WTC11 (cell line): Measurements from ENCODE around the gene CKB. TPM values are rescaled to one million over a fixed set of nuclear protein-coding genes. Genes with fewer than 3 reads are reported as not detected.

Source experiments
- ATAC-seq: fragments of 200-7000 bp; cut with Tn5 transposase; 2 replicates; pipeline ENCODE4 v1.10.0; 2021; ENCODE audit warnings: mild to moderate bottlenecking, moderate library complexity
- CTCF ChIA-PET: fragments of 300-600 bp; sonication (Branson Sonifier 250); formaldehyde crosslinking; loops from one replicate; lab custom pipeline; 2021; ENCODE audit warnings: antibody characterized with exemption; lab: Charles Lee
- POLR2A ChIA-PET: fragments of 350-600 bp; sonication (Branson Sonifier 250); formaldehyde crosslinking; loops from one replicate; lab custom pipeline; 2021; ENCODE audit warnings: antibody characterized with exemption; lab: Charles Lee
- DNase-seq: peaks from one replicate; pipeline ENCODE4 v3.0.0; 2021; ENCODE audit warnings: low spot score
- H3K27ac Mint-ChIP-seq: 2 replicates; pipeline ENCODE4 v1.8.0; 2021; ENCODE audit warnings: mixed read lengths
- H3K27me3 Mint-ChIP-seq: 2 replicates; pipeline ENCODE4 v1.8.0; 2021; ENCODE audit warnings: low read depth, mild to moderate bottlenecking, moderate library complexity, mixed read lengths
- H3K36me3 Mint-ChIP-seq: 2 replicates; pipeline ENCODE4 v1.8.0; 2021; ENCODE audit warnings: mixed read lengths
- H3K4me1 Mint-ChIP-seq: 2 replicates; pipeline ENCODE4 v1.8.0; 2022; ENCODE audit warnings: mixed read lengths
- H3K4me3 Mint-ChIP-seq: 2 replicates; pipeline ENCODE4 v1.8.0; 2021; ENCODE audit warnings: mild to moderate bottlenecking, moderate library complexity, mixed read lengths
- H3K9me3 Mint-ChIP-seq: 2 replicates; pipeline ENCODE4 v1.8.0; 2021; ENCODE audit warnings: mixed read lengths
- AFF4 ChIP-seq: sonication (generic); formaldehyde crosslinking; IDR thresholded peaks from 2 replicates; pipeline ENCODE4 v1.8.1; 2023; ENCODE audit warnings: mild to moderate bottlenecking, missing genetic modification reagents, borderline replicate concordance
- ATF3 ChIP-seq: sonication (generic); formaldehyde crosslinking; conservative IDR thresholded peaks from 2 replicates; pipeline ENCODE4 v1.8.1; 2022; ENCODE audit warnings: mild to moderate bottlenecking, missing genetic modification reagents
- CREM ChIP-seq: sonication (generic); formaldehyde crosslinking; IDR thresholded peaks from 2 replicates; pipeline ENCODE4 v1.8.1; 2022; ENCODE audit warnings: mild to moderate bottlenecking, missing genetic modification reagents, moderate library complexity
- E2F1 ChIP-seq: sonication (generic); formaldehyde crosslinking; IDR thresholded peaks from 2 replicates; pipeline ENCODE4 v1.8.0; 2022; ENCODE audit warnings: mild to moderate bottlenecking, missing genetic modification reagents
- E2F4 ChIP-seq: sonication (generic); formaldehyde crosslinking; IDR thresholded peaks from 2 replicates; pipeline ENCODE4 v1.8.1; 2022; ENCODE audit warnings: low read depth, mild to moderate bottlenecking, moderate library complexity, missing genetic modification reagents, borderline replicate concordance
- EMX1 ChIP-seq: fragments of 250-450 bp; sonication (Bioruptor Pico); IDR thresholded peaks from 2 replicates; pipeline ENCODE4 v1.8.0; 2021; ENCODE audit warnings: mild to moderate bottlenecking
- ESRRA ChIP-seq: sonication (generic); formaldehyde crosslinking; IDR thresholded peaks from 2 replicates; pipeline ENCODE4 v1.8.1; 2022; ENCODE audit warnings: mild to moderate bottlenecking, missing genetic modification reagents, borderline replicate concordance
- FOXK1 ChIP-seq: sonication (generic); formaldehyde crosslinking; IDR thresholded peaks from 2 replicates; pipeline ENCODE4 v1.8.0; 2022; ENCODE audit warnings: mild to moderate bottlenecking, moderate library complexity, missing genetic modification reagents
- JAZF1 ChIP-seq: fragments of 250-450 bp; sonication (Bioruptor Pico); IDR thresholded peaks from 2 replicates; pipeline ENCODE4 v1.9.0; 2021; ENCODE audit warnings: moderate library complexity, mild to moderate bottlenecking, inconsistent platforms
- NFE2L1 ChIP-seq: sonication (generic); formaldehyde crosslinking; IDR thresholded peaks from 2 replicates; pipeline ENCODE4 v1.8.1; 2023; ENCODE audit warnings: missing genetic modification reagents
- NFYB ChIP-seq: sonication (generic); formaldehyde crosslinking; conservative IDR thresholded peaks from 2 replicates; pipeline ENCODE4 v1.8.0; 2022; ENCODE audit warnings: low read depth, missing genetic modification reagents
- NR2C2 ChIP-seq: sonication (generic); formaldehyde crosslinking; IDR thresholded peaks from 2 replicates; pipeline ENCODE4 v1.8.0; 2022; ENCODE audit warnings: mild to moderate bottlenecking, missing genetic modification reagents
- SMAD3 ChIP-seq: sonication (generic); formaldehyde crosslinking; IDR thresholded peaks from 2 replicates; pipeline ENCODE4 v1.8.0; 2022; ENCODE audit warnings: missing genetic modification reagents, mild to moderate bottlenecking, borderline replicate concordance
- SP1 ChIP-seq: sonication (generic); formaldehyde crosslinking; conservative IDR thresholded peaks from 2 replicates; pipeline ENCODE4 v1.8.1; 2022; ENCODE audit warnings: missing genetic modification reagents
- TEAD1 ChIP-seq: sonication (generic); formaldehyde crosslinking; IDR thresholded peaks from 2 replicates; pipeline ENCODE4 v1.8.0; 2022; ENCODE audit warnings: mild to moderate bottlenecking, missing genetic modification reagents
- TEAD4 ChIP-seq: sonication (generic); formaldehyde crosslinking; IDR thresholded peaks from 2 replicates; pipeline ENCODE4 v1.8.0; 2022; ENCODE audit warnings: mild to moderate bottlenecking, missing genetic modification reagents
- TP53 ChIP-seq: sonication (generic); formaldehyde crosslinking; IDR thresholded peaks from 2 replicates; pipeline ENCODE4 v1.8.1; 2023; ENCODE audit warnings: mild to moderate bottlenecking, missing genetic modification reagents
- ZNF138 ChIP-seq: sonication (generic); formaldehyde crosslinking; conservative IDR thresholded peaks from 2 replicates; pipeline ENCODE4 v1.8.1; 2022; ENCODE audit warnings: mild to moderate bottlenecking, moderate library complexity, missing genetic modification reagents
- ZNF416 ChIP-seq: fragments of 250-450 bp; sonication (Bioruptor Pico); IDR thresholded peaks from 2 replicates; pipeline ENCODE4 v1.9.0; 2021; ENCODE audit warnings: mild to moderate bottlenecking, inconsistent platforms
- total RNA-seq: library from RNA; stranded (reverse); gene quantifications from 3 replicates; pipeline ENCODE4 v1.2.3, GENCODE V29; 2021
- TF ChIP-seq, protein P1 (sequence below): sonication (generic); formaldehyde crosslinking; IDR thresholded peaks from 2 replicates; pipeline ENCODE4 v1.8.0; 2022; ENCODE audit warnings: missing genetic modification reagents

The CKB gene
- total RNA-seq, 1 experiment from 2014 or later = 555 TPM

GRCh38 chr14:103517721-103518421 is 4.8 kb downstream of the CKB start:
- ATAC-seq = peak; percentile 1; the same call in 1 of the 2 replicates
- H3K27ac Mint-ChIP-seq = no peak overlapping the region
- CTCF ChIA-PET = interaction anchor here (0.8 to 12.2 kb wide), 21 partner anchors 8 to 392 kb away, joined by 3 to 455 read pairs (median 5); partner anchors contain the start of genes BAG5, COA8, TRMT61A and XRCC3
- no peak for DNase-seq
- H3K4me3 Mint-ChIP-seq = no peak overlapping the region
- POLR2A ChIA-PET = interaction anchor here (0.6 to 8.3 kb wide), 2 partner anchors 24 to 172 kb away, joined by 5 to 65 read pairs; no protein-coding TSS in a partner anchor
- no peaks in the 10 kb centered on the region for H3K27me3 Mint-ChIP-seq
- no peaks in the 10 kb centered on the region for H3K9me3 Mint-ChIP-seq
- H3K36me3 Mint-ChIP-seq = peaks cover 12% of the 10 kb centered on the region
- peaks cover 18% of the 10 kb centered on the region for H3K4me1 Mint-ChIP-seq
- peak; percentile 44; the same call in 1 of the 2 replicates for TF ChIP-seq ZNF416 (CRISPR knock-in tag)
- TF ChIP-seq EMX1 (CRISPR knock-in tag) = 0 out of 2 replicates have a peak, but pooled peaks have one; percentile 2
- 0 out of 2 replicates have a peak, but pooled peaks have one; percentile 21 for TF ChIP-seq SP1 (CRISPR knock-in tag)
- TF ChIP-seq NR2C2 (CRISPR knock-in tag) = no peak
- TF ChIP-seq TP53 (CRISPR knock-in tag) = no peak
- TF ChIP-seq CREM (CRISPR knock-in tag) = no peak

DNA sequence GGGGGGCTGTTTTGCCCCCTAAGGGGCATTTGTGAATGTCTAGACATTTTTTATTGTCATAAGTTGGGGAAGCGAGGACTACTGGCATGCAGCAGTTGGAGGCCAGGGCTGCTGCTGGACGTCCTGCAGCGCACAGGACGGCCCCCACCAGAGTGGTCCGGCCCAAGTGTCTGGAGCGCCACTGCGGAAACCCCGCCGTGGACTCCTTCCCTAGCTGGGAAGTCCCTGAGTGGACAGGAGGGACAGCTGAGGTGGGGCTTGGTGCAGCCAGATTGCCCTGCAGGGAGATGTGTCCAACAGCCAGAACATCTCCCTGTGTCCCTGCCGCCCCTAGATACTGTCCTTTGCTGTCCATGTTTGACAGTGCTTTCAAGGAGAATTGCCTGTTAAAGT is 5.5 kb downstream of the CKB start:
- ATAC-seq (no peak), DNase-seq (no peak)
- H3K4me1 Mint-ChIP-seq = peaks cover 18% of the 10 kb centered on the region
- POLR2A ChIA-PET = interaction anchor here (8.3 kb wide), 1 partner anchor 25 kb away, joined by 65 read pairs; no protein-coding TSS in a partner anchor
- CTCF ChIA-PET = interaction anchor here (0.6 to 12.2 kb wide), 4 partner anchors 13 to 595 kb away, joined by 3 to 455 read pairs (median 24); no protein-coding TSS in a partner anchor
- no peak overlapping the region for H3K4me3 Mint-ChIP-seq
- no peak for TF ChIP-seq E2F1
- no peak for TF ChIP-seq AFF4 (CRISPR knock-in tag)
- no peak for TF ChIP-seq SP1 (CRISPR knock-in tag)
- TF ChIP-seq ATF3 (CRISPR knock-in tag) = no peak
- TF ChIP-seq TEAD1 (CRISPR knock-in tag) = no peak
- TF ChIP-seq SMAD3 (CRISPR knock-in tag) = no peak
- no peak for TF ChIP-seq JAZF1 (CRISPR knock-in tag)
- no peak for TF ChIP-seq ZNF138
- no peak for TF ChIP-seq ESRRA (CRISPR knock-in tag)
- no peak for TF ChIP-seq TEAD4 (CRISPR knock-in tag)
- TF ChIP-seq, protein P1, sequence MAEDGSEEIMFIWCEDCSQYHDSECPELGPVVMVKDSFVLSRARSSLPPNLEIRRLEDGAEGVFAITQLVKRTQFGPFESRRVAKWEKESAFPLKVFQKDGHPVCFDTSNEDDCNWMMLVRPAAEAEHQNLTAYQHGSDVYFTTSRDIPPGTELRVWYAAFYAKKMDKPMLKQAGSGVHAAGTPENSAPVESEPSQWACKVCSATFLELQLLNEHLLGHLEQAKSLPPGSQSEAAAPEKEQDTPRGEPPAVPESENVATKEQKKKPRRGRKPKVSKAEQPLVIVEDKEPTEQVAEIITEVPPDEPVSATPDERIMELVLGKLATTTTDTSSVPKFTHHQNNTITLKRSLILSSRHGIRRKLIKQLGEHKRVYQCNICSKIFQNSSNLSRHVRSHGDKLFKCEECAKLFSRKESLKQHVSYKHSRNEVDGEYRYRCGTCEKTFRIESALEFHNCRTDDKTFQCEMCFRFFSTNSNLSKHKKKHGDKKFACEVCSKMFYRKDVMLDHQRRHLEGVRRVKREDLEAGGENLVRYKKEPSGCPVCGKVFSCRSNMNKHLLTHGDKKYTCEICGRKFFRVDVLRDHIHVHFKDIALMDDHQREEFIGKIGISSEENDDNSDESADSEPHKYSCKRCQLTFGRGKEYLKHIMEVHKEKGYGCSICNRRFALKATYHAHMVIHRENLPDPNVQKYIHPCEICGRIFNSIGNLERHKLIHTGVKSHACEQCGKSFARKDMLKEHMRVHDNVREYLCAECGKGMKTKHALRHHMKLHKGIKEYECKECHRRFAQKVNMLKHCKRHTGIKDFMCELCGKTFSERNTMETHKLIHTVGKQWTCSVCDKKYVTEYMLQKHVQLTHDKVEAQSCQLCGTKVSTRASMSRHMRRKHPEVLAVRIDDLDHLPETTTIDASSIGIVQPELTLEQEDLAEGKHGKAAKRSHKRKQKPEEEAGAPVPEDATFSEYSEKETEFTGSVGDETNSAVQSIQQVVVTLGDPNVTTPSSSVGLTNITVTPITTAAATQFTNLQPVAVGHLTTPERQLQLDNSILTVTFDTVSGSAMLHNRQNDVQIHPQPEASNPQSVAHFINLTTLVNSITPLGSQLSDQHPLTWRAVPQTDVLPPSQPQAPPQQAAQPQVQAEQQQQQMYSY (CRISPR knock-in tag) = no peak
- TF ChIP-seq FOXK1 (CRISPR knock-in tag) = no peak
- no peak for TF ChIP-seq NFYB (CRISPR knock-in tag)
- TF ChIP-seq NFE2L1 = no peak
- no peak for TF ChIP-seq E2F4 (CRISPR knock-in tag)
- TF ChIP-seq TP53 (CRISPR knock-in tag) = no peak
- peak overlapping the region; percentile 47; the same call in 1 of the 2 replicates for H3K27ac Mint-ChIP-seq
- H3K27me3 Mint-ChIP-seq = no peaks in the 10 kb centered on the region
- H3K36me3 Mint-ChIP-seq = peaks cover 12% of the 10 kb centered on the region
- H3K9me3 Mint-ChIP-seq = no peaks in the 10 kb centered on the region
